Neural cell (in vitro differentiated cells): ENCODE data around the gene C12orf42. TPM values are rescaled to one million over a fixed set of nuclear protein-coding genes. Genes with fewer than 3 reads are reported as not detected.

Experiments
- H2AFZ ChIP-seq: fragments of 200-600, 300-800 bp; sonication (generic), shearing (Covaris generic); 2 replicates; pipeline ENCODE4 v1.6.0; 2014; ENCODE audit warnings: low read depth, mild to moderate bottlenecking, antibody characterized with exemption, low read length, moderate library complexity
- H3F3A ChIP-seq: fragments of 200-600 bp; shearing (Covaris generic); 2 replicates; pipeline ENCODE4 v1.6.1; 2016; ENCODE audit warnings: mild to moderate bottlenecking, moderate library complexity, mixed read lengths, antibody characterized with exemption, low read length; ENCODE audit not compliant: insufficient read depth, poor library complexity, severe bottlenecking
- H3K27ac ChIP-seq: fragments of 200-600, 300-800 bp; sonication (generic), shearing (Covaris generic); 2 replicates; pipeline ENCODE4 v1.5.1; 2014; ENCODE audit warnings: mild to moderate bottlenecking, low read length, moderate library complexity
- H3K27me3 ChIP-seq: fragments of 300-800, 200-600 bp; sonication (generic), shearing (Covaris generic); 2 replicates; pipeline ENCODE4 v1.6.0; 2014; ENCODE audit warnings: mild to moderate bottlenecking, low read depth, low read length, moderate library complexity; ENCODE audit not compliant: insufficient read depth
- H3K36me3 ChIP-seq: fragments of 300-800, 200-600 bp; sonication (generic), shearing (Covaris generic); 2 replicates; pipeline ENCODE4 v1.5.1; 2014; ENCODE audit warnings: mild to moderate bottlenecking, antibody characterized with exemption, low read length, moderate library complexity; ENCODE audit not compliant: insufficient read depth
- H3K4me2 ChIP-seq: fragments of 300-800, 200-600 bp; sonication (generic), shearing (Covaris generic); 2 replicates; pipeline ENCODE4 v1.6.0; 2014; ENCODE audit warnings: mild to moderate bottlenecking, low read length
- H3K4me3 ChIP-seq: fragments of 300-800, 200-600 bp; sonication (generic), shearing (Covaris generic); 2 replicates; pipeline ENCODE4 v1.5.1; 2014; ENCODE audit warnings: mild to moderate bottlenecking, low read length, moderate library complexity
- H3K79me2 ChIP-seq: fragments of 200-600 bp; shearing (Covaris generic); replicated peaks from 2 replicates; pipeline ENCODE4 v1.6.0; 2014; ENCODE audit warnings: mild to moderate bottlenecking, low read length, moderate library complexity; ENCODE audit not compliant: insufficient read depth
- H3K9ac ChIP-seq: fragments of 300-800, 200-600 bp; sonication (generic), shearing (Covaris generic); 2 replicates; pipeline ENCODE4 v1.6.1; 2016; ENCODE audit warnings: mild to moderate bottlenecking, low read length, mixed read lengths
- H3K9me2 ChIP-seq: fragments of 200-600 bp; shearing (Covaris generic); 2 replicates; pipeline ENCODE4 v1.6.1; 2016; ENCODE audit warnings: mild to moderate bottlenecking, low read length, mixed read lengths; ENCODE audit not compliant: insufficient read depth
- H3K9me3 ChIP-seq: fragments of 200-600, 300-800 bp; sonication (generic), shearing (Covaris generic); 2 replicates; pipeline ENCODE4 v1.6.1; 2016; ENCODE audit warnings: mild to moderate bottlenecking, mixed run types, low read length, moderate library complexity, mixed read lengths
- H4K20me1 ChIP-seq: fragments of 200-600 bp; shearing (Covaris generic); 2 replicates; pipeline ENCODE4 v1.6.1; 2016; ENCODE audit warnings: mild to moderate bottlenecking, mixed run types; ENCODE audit not compliant: insufficient read depth
- EP300 ChIP-seq: fragments of 450-650 bp; conservative IDR thresholded peaks from 2 replicates; pipeline ENCODE4 v1.6.1; 2014; ENCODE audit warnings: antibody characterized with exemption, mild to moderate bottlenecking, moderate library complexity; ENCODE audit not compliant: poor library complexity, severe bottlenecking
- EZH2 ChIP-seq: fragments of 200-600, 300-800 bp; shearing (Covaris generic), sonication (generic); IDR thresholded peaks from 2 replicates; pipeline ENCODE4 v1.6.1; 2014; ENCODE audit warnings: antibody characterized with exemption, low read length, borderline replicate concordance, mild to moderate bottlenecking; ENCODE audit not compliant: insufficient read depth, poor library complexity, severe bottlenecking
- MXI1 ChIP-seq: fragments of 450-650 bp; conservative IDR thresholded peaks from 2 replicates; pipeline ENCODE4 v1.6.1; 2014; ENCODE audit warnings: antibody characterized with exemption, mild to moderate bottlenecking; ENCODE audit not compliant: poor library complexity, severe bottlenecking
- POLR2AphosphoS5 ChIP-seq: IDR thresholded peaks from 2 replicates; pipeline ENCODE4 v1.6.1; 2012
- RAD21 ChIP-seq: fragments of 450-650 bp; conservative IDR thresholded peaks from 2 replicates; pipeline ENCODE4 v1.6.1; 2014; ENCODE audit warnings: antibody characterized with exemption, mild to moderate bottlenecking, moderate library complexity
- SMC3 ChIP-seq: fragments of 450-650 bp; conservative IDR thresholded peaks from 2 replicates; pipeline ENCODE4 v1.6.1; 2014; ENCODE audit warnings: antibody characterized with exemption, mild to moderate bottlenecking, moderate library complexity; ENCODE audit not compliant: poor library complexity
- TAF1 ChIP-seq: IDR thresholded peaks from 2 replicates; pipeline ENCODE4 v1.6.1; 2012; ENCODE audit warnings: low read depth
- polyA plus RNA-seq: library from polyadenylated mRNA; depleted of rRNA; stranded (reverse); fragments of >200 nt; gene quantifications from 2 replicates; pipeline ENCODE4 v1.2.3, GENCODE V29; 2014
- TF ChIP-seq, protein P1 (sequence below): IDR thresholded peaks from 2 replicates; pipeline ENCODE4 v1.6.1; 2012; ENCODE audit warnings: borderline replicate concordance
- TF ChIP-seq, protein P2 (sequence below): fragments of 450-650 bp; IDR thresholded peaks from 2 replicates; pipeline ENCODE4 v1.5.1; 2014; ENCODE audit warnings: antibody characterized with exemption, mild to moderate bottlenecking, moderate library complexity; ENCODE audit not compliant: poor library complexity, severe bottlenecking

The C12orf42 gene
- polyA plus RNA-seq, 1 donor from 2014 or later: 0.54 TPM

DNA sequence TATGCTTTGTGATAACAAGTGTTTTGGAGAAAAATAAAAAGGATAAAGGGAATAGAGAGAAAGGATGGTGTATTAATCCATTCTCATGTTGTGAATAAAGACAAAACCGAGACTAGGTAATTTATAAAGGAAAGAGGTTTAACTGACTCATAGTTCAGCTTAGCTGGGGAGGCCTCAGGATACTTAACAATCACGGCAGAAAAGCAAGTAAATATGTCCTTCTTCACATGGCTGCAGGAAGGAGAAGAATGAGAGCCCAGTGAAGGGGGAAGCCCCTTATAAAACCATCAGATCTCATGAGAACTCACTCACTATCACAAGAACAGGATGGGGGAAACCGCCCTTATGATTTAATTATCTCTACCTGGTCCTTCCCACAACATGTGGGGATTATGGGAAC, 18.1 kb upstream of the C12orf42 start:
- Histone ChIP-seq H3K27me3 (no peaks in the 10 kb centered on the region), H2AFZ (no peak overlapping the region), H4K20me1 (no peaks in the 10 kb centered on the region), H3K4me3 (no peak overlapping the region), H3K9me2 (no peaks in the 10 kb centered on the region), H3F3A (no peaks in the 10 kb centered on the region), H3K4me2 (no peak overlapping the region), H3K9me3 (no peaks in the 10 kb centered on the region), H3K27ac (no peak overlapping the region), H3K9ac (no peak overlapping the region), H3K79me2 (no peaks in the 10 kb centered on the region), H3K36me3 (no peaks in the 10 kb centered on the region)
- TF ChIP-seq EZH2: no peak
- no peak for TF ChIP-seq MXI1
- TF ChIP-seq TAF1: no peak
- TF ChIP-seq EP300: no peak
- TF ChIP-seq RAD21: no peak
- TF ChIP-seq SMC3: no peak
- TF ChIP-seq, protein P1, sequence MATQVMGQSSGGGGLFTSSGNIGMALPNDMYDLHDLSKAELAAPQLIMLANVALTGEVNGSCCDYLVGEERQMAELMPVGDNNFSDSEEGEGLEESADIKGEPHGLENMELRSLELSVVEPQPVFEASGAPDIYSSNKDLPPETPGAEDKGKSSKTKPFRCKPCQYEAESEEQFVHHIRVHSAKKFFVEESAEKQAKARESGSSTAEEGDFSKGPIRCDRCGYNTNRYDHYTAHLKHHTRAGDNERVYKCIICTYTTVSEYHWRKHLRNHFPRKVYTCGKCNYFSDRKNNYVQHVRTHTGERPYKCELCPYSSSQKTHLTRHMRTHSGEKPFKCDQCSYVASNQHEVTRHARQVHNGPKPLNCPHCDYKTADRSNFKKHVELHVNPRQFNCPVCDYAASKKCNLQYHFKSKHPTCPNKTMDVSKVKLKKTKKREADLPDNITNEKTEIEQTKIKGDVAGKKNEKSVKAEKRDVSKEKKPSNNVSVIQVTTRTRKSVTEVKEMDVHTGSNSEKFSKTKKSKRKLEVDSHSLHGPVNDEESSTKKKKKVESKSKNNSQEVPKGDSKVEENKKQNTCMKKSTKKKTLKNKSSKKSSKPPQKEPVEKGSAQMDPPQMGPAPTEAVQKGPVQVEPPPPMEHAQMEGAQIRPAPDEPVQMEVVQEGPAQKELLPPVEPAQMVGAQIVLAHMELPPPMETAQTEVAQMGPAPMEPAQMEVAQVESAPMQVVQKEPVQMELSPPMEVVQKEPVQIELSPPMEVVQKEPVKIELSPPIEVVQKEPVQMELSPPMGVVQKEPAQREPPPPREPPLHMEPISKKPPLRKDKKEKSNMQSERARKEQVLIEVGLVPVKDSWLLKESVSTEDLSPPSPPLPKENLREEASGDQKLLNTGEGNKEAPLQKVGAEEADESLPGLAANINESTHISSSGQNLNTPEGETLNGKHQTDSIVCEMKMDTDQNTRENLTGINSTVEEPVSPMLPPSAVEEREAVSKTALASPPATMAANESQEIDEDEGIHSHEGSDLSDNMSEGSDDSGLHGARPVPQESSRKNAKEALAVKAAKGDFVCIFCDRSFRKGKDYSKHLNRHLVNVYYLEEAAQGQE: no peak
- no peak for TF ChIP-seq POLR2AphosphoS5
- TF ChIP-seq, protein P2, sequence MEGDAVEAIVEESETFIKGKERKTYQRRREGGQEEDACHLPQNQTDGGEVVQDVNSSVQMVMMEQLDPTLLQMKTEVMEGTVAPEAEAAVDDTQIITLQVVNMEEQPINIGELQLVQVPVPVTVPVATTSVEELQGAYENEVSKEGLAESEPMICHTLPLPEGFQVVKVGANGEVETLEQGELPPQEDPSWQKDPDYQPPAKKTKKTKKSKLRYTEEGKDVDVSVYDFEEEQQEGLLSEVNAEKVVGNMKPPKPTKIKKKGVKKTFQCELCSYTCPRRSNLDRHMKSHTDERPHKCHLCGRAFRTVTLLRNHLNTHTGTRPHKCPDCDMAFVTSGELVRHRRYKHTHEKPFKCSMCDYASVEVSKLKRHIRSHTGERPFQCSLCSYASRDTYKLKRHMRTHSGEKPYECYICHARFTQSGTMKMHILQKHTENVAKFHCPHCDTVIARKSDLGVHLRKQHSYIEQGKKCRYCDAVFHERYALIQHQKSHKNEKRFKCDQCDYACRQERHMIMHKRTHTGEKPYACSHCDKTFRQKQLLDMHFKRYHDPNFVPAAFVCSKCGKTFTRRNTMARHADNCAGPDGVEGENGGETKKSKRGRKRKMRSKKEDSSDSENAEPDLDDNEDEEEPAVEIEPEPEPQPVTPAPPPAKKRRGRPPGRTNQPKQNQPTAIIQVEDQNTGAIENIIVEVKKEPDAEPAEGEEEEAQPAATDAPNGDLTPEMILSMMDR: no peak

GRCh38 chr12:103505371-103506236, 9.8 kb upstream of the C12orf42 start:
- no peaks in the 10 kb centered on the region for H3K9me2 ChIP-seq
- H3K9me3 ChIP-seq: no peaks in the 10 kb centered on the region
- no peaks in the 10 kb centered on the region for H4K20me1 ChIP-seq
- H3F3A ChIP-seq: no peaks in the 10 kb centered on the region
- H3K9ac ChIP-seq: no peak overlapping the region
- no peaks in the 10 kb centered on the region for H3K79me2 ChIP-seq
- H3K4me3 ChIP-seq: no peak overlapping the region
- no peak for TF ChIP-seq EZH2
- TF ChIP-seq POLR2AphosphoS5: no peak
- TF ChIP-seq, protein P2: no peak
- no peak for TF ChIP-seq MXI1
- no peak for TF ChIP-seq EP300
- no peak for TF ChIP-seq RAD21
- TF ChIP-seq SMC3: no peak
- TF ChIP-seq, protein P1: no peak
- no peak for TF ChIP-seq TAF1
- no peaks in the 10 kb centered on the region for H3K36me3 ChIP-seq
- no peaks in the 10 kb centered on the region for H3K27me3 ChIP-seq
- no peak overlapping the region for H3K4me2 ChIP-seq
- no peak overlapping the region for H2AFZ ChIP-seq
- H3K27ac ChIP-seq: no peak overlapping the region
